Measurements from ENCODE around the gene PTPN14.
A peak's percentile ranks its signal among the peaks of the same experiment; 100 is the strongest.
"Not testable (repeated sequence)": the region's sequence is repeated elsewhere in the genome, so short reads cannot be mapped to it uniquely, and the experiment has no call there.

Gene PTPN14

DNA sequence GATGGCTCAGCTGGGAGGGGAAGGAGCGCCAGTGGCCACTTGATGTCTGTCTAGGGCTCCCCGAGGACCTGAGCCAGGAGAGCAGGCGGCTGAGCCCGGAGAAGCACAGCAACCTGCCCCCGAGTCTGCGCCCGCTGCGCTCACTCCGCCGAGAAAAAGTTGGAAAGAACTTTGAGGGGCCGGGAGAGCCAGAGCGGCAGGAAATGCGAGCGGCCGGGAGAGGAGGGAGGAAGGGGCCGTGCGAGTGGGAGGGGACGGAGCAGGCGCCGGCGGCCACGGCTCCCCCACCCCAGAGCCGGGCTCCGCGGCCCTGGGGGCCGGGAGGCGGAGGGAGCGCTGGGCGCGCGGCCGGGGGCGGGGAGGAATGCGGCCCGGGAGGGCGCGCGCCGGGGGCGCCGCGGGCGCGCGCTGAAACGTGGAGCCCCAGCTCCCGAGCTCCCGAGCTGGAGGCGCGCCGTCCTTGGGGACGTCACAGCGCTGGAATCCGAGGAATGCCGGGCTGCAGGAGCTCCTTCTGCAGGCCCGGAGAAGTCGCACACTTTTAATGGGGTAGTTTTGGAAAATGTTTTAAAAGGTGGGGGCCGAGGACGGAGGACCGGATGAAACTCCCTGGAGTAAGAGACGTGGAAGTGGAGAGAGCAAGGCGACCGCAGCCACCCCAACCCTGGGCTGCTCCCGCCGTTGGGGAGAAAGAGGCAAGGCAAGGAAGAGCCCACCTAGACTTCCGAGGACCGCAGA, at the start of gene PTPN14:
PTPN14 (minus strand) TSS at position 167 of the 738 bp plus-strand sequence. CDS start 86,799 bp downstream, outside the sequence.
- H3K9me3 Mint-ChIP-seq, result no peaks in the 10 kb centered on the region
- no peak within 1 kb of the TSS for H3K27ac Mint-ChIP-seq
- DNase-seq (ENCODE audit: low spot score in 2 of 2) (no peak), ATAC-seq (peak; percentile 19)
- H3K4me3 Mint-ChIP-seq, result peak within 1 kb of the TSS; percentile 45
- peaks cover 5% of the 10 kb centered on the region for H3K4me1 Mint-ChIP-seq
- H3K36me3 Mint-ChIP-seq, result no peaks in the 10 kb centered on the region

DNA sequence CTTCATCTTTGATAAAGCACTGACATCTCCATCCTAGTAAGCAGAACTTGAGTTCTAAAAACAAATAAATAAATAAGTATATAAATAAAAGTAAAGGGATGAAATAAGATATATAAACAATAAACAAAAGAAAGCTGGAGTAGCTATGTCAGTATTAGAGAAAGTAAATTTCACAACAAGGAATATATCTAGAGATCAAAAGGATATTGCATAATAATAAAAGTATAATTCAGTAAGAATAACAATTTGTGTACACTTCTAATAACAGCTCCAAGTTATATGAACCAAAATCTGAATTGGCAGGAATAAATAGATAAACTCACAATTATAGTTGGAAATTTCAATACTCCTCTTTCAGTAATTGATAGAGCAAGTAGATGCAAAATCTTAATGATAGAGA, 41.8 kb upstream of the PTPN14 start:
- DNase-seq (ENCODE audit: low spot score in 2 of 2), result no peak
- no peak for ATAC-seq
- Mint-ChIP-seq H3K4me1 (no peaks in the 10 kb centered on the region), H3K9me3 (no peaks in the 10 kb centered on the region), H3K4me3 (no peak overlapping the region), H3K36me3 (no peaks in the 10 kb centered on the region), H3K27ac (no peak overlapping the region)

DNA sequence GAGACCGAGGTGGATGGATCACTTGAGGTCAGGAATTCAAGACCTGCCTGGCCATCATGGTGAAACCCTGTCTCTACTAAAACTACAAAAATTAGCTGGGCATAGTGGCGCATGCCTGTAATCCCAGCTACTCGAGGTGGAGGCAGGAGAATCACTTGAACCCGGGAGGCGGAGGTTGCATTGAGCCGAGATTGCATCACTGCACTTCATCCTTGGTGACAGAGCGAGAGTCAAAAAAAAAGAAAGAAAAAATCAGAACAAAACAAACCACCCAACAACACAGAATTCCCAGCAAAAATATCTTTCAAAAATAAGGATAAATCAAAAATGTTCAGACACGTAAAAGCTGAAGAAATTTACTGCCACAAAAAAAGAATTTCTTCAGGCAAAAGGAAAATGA, 40.5 kb upstream of the PTPN14 start:
- ATAC-seq; H3K27ac Mint-ChIP-seq; DNase-seq (ENCODE audit: low spot score in 2 of 2); H3K9me3 Mint-ChIP-seq; H3K4me1 Mint-ChIP-seq; H3K4me3 Mint-ChIP-seq; H3K36me3 Mint-ChIP-seq: not testable (repeated sequence)

DNA sequence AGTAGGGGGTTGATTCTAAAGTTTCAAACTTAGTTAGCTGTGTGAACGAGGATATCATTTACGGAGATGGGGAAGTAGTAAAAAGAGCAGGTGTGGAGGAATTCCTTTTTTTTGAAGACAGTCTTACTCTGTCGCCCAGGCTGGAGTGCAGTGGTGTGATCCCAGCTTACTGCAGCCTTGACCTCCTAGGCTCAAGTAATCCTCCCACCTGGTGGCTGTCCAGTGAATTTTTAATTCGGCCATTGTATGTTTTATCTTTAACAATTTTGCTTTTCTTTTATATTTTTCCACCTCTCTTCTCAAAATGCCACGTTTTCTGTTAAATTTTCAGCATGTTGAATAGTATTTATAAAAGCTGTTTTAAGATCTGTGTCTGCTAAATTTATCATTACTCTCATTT, 39.3 kb upstream of the PTPN14 start:
- H3K4me3 Mint-ChIP-seq, result no peak overlapping the region
- DNase-seq (ENCODE audit: low spot score in 2 of 2) (no peak), ATAC-seq (no peak)
- no peak overlapping the region for H3K27ac Mint-ChIP-seq
- no peaks in the 10 kb centered on the region for H3K9me3 Mint-ChIP-seq
- no peaks in the 10 kb centered on the region for H3K36me3 Mint-ChIP-seq
- H3K4me1 Mint-ChIP-seq, result no peaks in the 10 kb centered on the region

DNA sequence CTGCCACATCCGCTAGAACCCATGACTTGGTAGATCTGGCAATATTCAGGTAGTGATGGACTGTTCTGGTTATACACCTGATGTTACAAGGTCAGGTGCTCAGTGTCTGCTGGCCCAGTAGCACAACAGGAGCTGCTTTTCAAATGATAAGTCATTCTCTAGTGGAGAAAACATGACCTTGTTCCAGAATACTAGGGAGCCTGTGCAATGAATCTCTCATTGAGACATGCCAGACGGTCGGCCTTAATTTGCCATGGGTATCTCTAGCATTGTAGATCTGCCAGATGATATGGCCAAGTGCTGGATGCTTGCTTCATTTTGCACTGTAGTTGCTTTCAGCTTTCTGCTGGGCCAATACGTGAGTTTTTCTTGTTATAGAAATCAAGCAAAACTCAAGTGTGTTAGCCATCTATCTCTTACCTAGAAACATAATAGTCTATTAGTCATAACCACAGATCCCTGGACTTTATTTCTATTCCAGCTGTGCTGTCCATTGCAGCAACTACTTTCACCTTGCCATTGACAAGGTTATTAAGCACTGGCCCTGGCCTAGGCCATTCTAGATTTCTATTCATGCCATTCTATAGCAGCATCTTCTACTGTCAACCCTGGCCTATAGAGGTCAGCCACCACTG, 37.7 kb upstream of the PTPN14 start:
- DNase-seq (ENCODE audit: low spot score in 2 of 2) (no peak), ATAC-seq (no peak)
- H3K27ac Mint-ChIP-seq, result no peak overlapping the region
- no peak overlapping the region for H3K4me3 Mint-ChIP-seq
- H3K4me1 Mint-ChIP-seq, result no peaks in the 10 kb centered on the region
- no peaks in the 10 kb centered on the region for H3K36me3 Mint-ChIP-seq
- H3K9me3 Mint-ChIP-seq, result no peaks in the 10 kb centered on the region

DNA sequence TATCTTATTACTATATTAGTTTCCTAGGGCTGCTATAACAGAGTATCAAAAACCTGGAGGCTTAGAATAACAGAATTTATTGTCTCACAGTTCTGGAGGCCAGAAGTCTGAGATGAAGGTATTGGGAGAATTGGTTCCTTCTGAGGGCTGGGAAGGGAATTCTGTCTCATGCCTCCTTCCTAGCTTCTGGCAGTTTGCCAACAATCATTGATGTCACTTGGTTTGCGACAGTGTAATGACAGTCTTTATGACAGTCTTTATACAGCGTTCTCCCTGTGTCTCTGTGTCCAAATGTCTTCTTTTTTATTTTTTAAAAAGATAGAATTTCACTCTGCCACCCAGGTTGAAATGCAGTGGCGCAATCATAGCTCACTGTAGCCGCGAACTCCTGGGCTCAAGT, 35.8 kb upstream of the PTPN14 start:
- no peak overlapping the region for H3K4me3 Mint-ChIP-seq
- no peaks in the 10 kb centered on the region for H3K36me3 Mint-ChIP-seq
- DNase-seq (ENCODE audit: low spot score in 2 of 2), result no peak
- H3K9me3 Mint-ChIP-seq, result no peaks in the 10 kb centered on the region
- no peaks in the 10 kb centered on the region for H3K4me1 Mint-ChIP-seq
- H3K27ac Mint-ChIP-seq, result no peak overlapping the region
- ATAC-seq, result no peak

DNA sequence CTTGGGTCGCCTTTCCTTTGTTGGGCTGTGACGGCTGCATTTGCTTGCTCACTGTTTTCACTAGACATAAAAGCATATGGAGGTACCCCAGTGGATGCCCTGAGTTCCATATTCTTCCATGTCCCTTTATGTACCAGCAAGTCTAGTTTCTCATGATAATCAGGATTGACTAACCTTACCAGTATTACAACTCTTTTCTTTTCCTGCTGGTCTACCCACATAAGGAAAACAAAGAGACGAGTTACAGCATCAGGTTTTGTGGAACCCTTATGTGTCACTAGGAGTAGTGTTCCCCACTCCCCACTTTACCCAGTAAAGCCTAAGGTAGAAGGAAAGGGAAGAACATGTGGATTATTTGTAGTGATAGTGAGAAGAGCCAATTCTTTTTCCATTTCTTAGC, 35.2 kb upstream of the PTPN14 start:
- H3K27ac Mint-ChIP-seq, result no peak overlapping the region
- no peaks in the 10 kb centered on the region for H3K4me1 Mint-ChIP-seq
- ATAC-seq (no peak), DNase-seq (ENCODE audit: low spot score in 2 of 2) (no peak)
- H3K9me3 Mint-ChIP-seq, result no peaks in the 10 kb centered on the region
- H3K36me3 Mint-ChIP-seq, result no peaks in the 10 kb centered on the region
- no peak overlapping the region for H3K4me3 Mint-ChIP-seq

DNA sequence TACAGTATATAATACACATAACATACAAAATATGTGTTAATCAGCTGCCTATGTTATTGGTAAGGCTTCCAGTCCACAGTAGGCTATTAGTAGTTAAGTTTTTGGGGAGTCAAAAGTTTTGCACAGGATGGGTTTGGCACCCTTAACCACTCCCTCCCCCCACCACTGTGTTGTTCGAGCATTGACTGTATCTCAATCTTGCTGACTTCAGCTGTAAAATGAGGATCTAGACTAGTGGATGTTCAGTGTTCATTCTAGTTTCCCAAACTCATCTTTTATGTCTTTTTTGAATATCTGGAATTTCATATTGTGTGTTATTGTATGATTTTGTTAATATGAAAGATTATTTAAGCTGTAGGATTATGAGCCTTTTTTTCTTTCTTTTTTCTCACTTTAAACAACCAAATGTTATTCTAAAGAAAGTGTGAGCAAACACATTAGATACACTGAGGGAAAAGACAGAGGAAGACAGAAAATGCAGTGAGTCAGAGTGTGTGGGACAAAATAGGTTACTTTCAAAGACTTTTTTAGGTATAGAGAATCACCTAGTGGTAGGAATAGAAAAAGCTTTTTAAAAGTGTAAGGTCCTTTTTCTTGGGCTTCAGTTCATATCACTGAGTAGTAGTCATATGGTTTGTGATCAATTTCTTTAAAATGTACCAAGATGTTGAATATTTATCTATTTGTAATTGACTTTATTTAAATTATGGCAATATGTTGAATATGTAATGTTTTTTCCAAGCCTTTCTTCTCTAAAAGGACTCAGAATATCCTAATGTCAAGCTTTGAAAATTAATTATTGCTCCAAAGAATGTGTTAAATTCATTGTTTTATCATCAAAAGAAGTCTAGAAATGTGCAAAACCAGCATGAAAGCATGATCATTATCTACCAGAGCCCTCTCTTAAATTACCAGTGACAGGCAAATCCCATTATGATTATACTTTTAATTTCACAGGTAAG, 33.7 kb upstream of the PTPN14 start:
- DNase-seq (ENCODE audit: low spot score in 2 of 2) (no peak), ATAC-seq (peak; percentile 75)
- H3K36me3 Mint-ChIP-seq, result no peaks in the 10 kb centered on the region
- no peaks in the 10 kb centered on the region for H3K9me3 Mint-ChIP-seq
- no peak overlapping the region for H3K27ac Mint-ChIP-seq
- H3K4me3 Mint-ChIP-seq, result no peak overlapping the region
- no peaks in the 10 kb centered on the region for H3K4me1 Mint-ChIP-seq

DNA sequence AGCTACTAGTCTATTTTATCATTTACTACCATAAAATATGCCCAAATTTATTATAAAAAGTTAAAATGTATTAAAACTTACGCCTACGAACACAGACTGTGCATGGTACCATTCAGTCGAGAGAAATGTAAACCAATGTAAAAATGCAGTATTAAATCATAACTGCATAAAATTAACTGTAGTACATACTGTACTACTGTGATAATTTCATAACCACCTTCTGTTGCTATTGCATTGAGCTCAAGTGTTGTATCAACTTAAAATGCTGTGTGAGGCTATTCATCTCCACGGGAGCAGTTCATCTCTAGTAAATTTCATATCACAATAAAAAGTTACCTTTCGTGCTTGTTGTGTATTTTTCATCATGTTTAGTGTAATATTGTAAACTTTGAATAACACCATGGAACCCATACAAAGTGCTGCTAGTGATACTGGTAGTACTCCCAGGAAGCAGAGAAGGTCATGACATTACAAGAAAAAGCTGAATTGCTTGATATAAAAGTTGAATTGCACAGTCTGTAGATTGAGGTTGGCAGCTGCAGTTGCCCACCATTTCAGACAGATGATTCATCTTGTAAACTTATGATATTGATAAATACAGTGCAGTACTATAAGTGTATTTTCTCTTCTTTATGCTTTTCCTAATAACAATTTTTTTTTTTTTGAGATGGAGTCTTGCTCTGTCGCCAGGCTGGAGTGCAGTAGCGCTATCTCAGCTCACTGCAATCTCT, 32.6 kb upstream of the PTPN14 start:
- ATAC-seq, result no peak
- H3K4me1 Mint-ChIP-seq, result no peaks in the 10 kb centered on the region
- no peaks in the 10 kb centered on the region for H3K9me3 Mint-ChIP-seq
- no peaks in the 10 kb centered on the region for H3K36me3 Mint-ChIP-seq
- H3K4me3 Mint-ChIP-seq, result no peak overlapping the region
- no peak overlapping the region for H3K27ac Mint-ChIP-seq
- no peak for DNase-seq (ENCODE audit: low spot score in 2 of 2)

DNA sequence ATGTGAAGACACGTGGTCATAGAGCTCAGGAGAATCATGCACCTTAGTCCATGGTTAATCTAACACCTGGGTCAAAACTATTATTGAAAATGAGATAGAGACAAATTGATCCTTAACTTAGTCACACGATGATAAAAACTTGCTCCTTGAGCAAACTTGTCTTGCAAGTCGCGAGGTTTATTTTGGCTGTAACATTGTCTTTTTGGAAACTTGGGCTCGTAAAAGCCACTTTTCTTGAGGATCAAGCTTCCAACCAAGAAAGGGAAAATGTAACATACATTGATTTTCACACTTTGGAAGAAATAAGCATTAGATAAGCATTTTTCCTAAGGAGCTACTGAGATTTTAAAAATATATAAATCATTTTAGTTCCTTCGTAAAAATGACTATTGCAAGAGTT, 31.7 kb upstream of the PTPN14 start:
- no peak for DNase-seq (ENCODE audit: low spot score in 2 of 2)
- Mint-ChIP-seq H3K36me3 (no peaks in the 10 kb centered on the region), H3K4me3 (no peak overlapping the region), H3K27ac (no peak overlapping the region), H3K4me1 (no peaks in the 10 kb centered on the region), H3K9me3 (no peaks in the 10 kb centered on the region)
- ATAC-seq, result no peak

DNA sequence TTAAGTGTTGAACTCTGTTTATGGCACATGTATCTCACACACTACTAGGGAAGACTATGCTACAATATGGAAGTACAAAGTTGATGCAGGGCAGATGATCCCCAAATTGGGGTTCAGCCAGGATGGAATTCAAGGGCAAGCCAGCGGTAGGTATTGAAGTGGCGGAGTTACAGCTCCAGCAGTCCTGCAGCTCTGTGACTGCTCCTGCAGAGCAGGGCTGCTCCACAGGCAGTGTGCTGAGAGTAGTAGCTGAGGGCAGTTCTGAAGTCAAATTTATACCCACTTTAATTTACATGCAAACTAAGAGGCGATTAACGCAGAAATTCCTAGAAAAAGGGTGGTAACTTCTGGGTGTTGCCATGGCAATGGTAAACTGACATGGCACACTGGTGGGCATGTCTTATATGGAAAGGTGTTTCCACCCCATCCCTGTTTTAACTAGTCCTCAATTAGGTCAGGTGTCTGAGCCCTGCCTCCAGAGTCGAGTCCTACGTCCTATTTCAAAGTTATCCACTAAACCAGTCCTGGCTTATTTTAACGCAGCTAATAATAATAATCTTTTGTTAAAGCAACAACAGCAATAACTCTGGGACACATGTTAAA, 31.0 kb upstream of the PTPN14 start:
- ATAC-seq (peak; percentile 31), DNase-seq (ENCODE audit: low spot score in 2 of 2) (no peak)
- Mint-ChIP-seq H3K9me3 (no peaks in the 10 kb centered on the region), H3K36me3 (no peaks in the 10 kb centered on the region), H3K4me3 (no peak overlapping the region), H3K27ac (no peak overlapping the region), H3K4me1 (no peaks in the 10 kb centered on the region)

DNA sequence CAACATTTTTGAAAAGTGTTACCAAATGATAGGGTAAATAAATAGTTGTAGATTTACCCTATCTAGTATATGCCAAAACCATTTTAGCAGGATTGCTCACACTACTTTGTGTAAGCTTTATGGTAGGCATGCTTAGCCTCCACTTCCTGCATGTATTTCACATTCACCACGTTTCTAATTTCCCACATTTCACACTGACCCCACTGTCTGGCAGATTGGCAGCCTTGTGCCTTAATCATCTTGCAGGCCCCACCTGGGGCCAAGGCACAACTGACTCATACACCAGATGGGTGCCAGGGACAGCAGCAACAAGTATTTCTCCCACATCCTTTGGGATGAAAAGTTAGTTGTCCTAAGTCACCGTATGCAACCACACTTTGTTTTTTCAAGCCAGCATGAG, 30.4 kb upstream of the PTPN14 start:
- Mint-ChIP-seq H3K27ac (no peak overlapping the region), H3K9me3 (no peaks in the 10 kb centered on the region), H3K4me1 (no peaks in the 10 kb centered on the region), H3K36me3 (no peaks in the 10 kb centered on the region), H3K4me3 (no peak overlapping the region)
- DNase-seq (ENCODE audit: low spot score in 2 of 2), result no peak
- no peak for ATAC-seq

DNA sequence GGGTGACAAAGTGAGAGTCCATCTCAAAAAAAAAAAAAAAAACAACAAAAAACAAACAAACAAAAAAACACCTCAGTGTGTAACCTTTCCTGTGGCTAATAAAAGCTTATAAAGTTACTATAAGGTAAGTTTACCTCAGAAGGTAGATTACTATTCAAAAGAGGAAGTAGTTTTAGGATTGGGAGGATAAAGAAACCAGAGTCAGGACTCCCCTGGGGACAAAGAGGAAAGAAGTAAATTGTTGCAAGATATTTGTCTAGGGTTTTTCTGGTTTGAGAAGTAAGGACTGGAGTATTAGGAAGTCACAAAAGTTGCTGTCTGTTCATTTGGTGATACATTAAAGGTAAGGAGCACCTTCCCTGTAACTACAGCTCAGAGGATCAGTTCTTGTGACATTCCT, 27.8 kb upstream of the PTPN14 start:
- H3K9me3 Mint-ChIP-seq, result peaks cover 9% of the 10 kb centered on the region
- H3K4me1 Mint-ChIP-seq, result no peaks in the 10 kb centered on the region
- DNase-seq (ENCODE audit: low spot score in 2 of 2) (no peak), ATAC-seq (no peak)
- no peak overlapping the region for H3K27ac Mint-ChIP-seq
- no peak overlapping the region for H3K4me3 Mint-ChIP-seq
- no peaks in the 10 kb centered on the region for H3K36me3 Mint-ChIP-seq

DNA sequence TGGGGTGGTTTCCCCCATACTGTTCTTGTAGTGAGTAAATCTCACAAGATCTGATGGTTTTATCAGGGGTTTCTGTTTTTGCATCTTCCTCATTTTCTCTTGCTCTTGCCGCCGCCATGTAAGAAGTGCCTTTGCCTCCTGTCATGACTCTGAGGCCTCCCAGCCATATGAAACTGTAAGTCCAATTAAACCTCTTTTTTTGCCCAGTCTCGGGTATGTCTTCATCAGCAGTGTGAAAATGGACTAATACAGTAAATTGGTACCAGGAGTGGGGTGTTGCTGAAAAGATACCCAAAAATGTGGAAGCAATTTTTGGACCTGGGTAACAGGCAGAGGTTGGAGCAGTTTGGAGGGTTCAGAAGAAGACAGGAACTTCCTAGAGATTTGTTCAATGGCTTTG, 24.7 kb upstream of the PTPN14 start:
- ATAC-seq; H3K4me3 Mint-ChIP-seq; H3K4me1 Mint-ChIP-seq; H3K27ac Mint-ChIP-seq; H3K36me3 Mint-ChIP-seq; H3K9me3 Mint-ChIP-seq; DNase-seq (ENCODE audit: low spot score in 2 of 2): not testable (repeated sequence)
